GM18505 (cell line): ENCODE results near the gene SPATA31C2.
"Not testable (repeated sequence)": the region's sequence is repeated elsewhere in the genome, so short reads cannot be mapped to it uniquely, and the experiment has no call there.

Experiments used
- ATAC-seq: cut with Tn5 transposase; IDR thresholded peaks from one replicate; pipeline ENCODE4 v1.9.1; 2021; ENCODE audit not compliant: unreplicated experiment
- POLR2A ChIP-seq: IDR thresholded peaks from 4 replicates; pipeline ENCODE4 v1.6.1; 2011; ENCODE audit warnings: borderline replicate concordance; ENCODE audit not compliant: insufficient read depth, insufficient read length; ENCODE audit errors: extremely low read depth

The SPATA31C2 gene

DNA sequence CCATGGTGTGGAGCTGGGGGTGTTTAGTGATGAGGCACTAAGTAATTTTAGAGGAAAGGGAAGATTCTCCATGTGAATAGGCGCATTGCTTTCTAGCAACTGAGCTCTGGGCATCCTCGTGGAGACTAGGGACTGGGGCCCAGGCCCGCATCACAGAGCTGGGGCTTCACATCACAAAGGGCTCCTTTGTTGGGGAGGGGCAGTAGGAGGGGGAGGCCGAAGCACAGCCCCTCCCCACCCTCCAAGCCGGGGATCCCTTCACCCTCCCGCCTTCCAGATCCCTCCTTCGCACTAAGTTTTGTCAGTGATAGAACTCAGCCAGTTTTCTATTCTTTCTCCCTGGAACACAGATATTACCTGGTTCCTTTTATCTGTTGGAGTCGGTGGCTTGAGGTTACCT, at the start of gene SPATA31C2:
Gene SPATA31C2 (minus strand): TSS at position 101 of the 400 bp plus-strand sequence. CDS start 29 bp downstream, at position 72.
- not testable (repeated sequence) for ATAC-seq

DNA sequence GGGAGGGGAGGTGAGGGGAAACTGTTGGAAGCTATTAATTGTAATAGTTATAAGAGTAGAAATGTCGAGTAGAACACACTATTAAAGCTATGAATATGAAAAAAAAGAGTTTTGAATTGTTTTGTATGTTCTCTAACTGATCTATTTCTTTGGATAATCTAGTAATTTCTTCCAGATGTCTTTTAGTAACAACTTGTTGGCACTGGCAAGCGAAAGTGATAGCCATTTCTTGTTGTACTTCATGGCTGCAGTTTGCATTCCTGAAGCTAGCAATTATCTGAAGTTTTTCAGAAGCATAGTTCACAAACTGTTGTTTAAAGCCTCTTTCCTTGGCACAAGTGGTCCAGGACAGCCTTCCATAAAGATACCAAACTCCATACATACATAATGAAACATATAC, 49.4 kb upstream of the SPATA31C2 start:
- no peak for ATAC-seq
- TF ChIP-seq POLR2A = no peak

DNA sequence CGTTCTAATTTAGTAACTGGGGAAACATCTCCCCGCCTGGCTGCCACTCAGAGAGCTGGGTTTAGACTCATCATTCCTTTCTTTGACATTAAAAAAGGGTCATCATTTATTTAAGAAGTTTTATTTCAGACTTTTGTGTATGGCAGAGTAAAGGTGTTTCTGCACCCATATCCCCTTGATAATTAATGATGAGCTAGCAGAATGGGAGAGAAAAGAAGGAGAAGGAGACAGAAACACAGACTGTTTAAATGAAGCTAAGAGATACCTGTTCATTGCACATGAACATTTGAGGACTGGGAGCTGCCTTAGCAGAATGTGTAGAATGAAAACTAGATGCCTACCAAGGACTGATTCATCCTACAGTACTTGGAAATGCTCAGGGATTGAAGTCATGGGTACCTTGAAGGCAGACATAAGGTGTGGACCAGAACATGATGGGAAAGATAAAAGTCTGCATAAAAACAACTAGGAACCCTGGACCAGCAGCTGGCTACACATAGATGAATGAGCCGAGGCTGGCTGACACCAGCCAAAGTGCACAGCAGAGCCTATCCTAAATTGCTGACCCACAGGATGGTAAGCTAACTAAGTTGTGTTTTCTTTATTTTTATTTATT, 48.3 kb upstream of the SPATA31C2 start:
- ATAC-seq = no peak
- no peak for TF ChIP-seq POLR2A

DNA sequence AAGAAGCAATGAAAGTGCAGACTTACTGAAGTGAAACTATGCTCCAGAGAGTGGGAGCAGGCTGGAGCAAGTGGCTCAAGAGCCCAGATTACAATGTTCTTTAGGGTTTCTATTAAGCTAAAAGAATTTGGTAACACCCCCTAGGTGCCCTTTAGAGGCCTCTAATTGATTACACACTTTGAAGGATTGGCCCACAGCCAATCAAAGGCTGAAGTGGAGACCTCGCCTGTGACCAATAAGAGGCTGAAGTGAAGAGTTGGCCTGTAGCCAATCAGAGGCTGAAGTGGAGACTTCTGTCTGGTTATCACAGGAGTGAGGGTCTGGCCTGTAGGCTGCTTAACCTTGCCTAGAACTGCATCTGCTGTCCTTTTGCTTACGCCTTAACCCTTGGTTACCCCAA, 46.7 kb upstream of the SPATA31C2 start:
- ATAC-seq = no peak
- no peak for TF ChIP-seq POLR2A

DNA sequence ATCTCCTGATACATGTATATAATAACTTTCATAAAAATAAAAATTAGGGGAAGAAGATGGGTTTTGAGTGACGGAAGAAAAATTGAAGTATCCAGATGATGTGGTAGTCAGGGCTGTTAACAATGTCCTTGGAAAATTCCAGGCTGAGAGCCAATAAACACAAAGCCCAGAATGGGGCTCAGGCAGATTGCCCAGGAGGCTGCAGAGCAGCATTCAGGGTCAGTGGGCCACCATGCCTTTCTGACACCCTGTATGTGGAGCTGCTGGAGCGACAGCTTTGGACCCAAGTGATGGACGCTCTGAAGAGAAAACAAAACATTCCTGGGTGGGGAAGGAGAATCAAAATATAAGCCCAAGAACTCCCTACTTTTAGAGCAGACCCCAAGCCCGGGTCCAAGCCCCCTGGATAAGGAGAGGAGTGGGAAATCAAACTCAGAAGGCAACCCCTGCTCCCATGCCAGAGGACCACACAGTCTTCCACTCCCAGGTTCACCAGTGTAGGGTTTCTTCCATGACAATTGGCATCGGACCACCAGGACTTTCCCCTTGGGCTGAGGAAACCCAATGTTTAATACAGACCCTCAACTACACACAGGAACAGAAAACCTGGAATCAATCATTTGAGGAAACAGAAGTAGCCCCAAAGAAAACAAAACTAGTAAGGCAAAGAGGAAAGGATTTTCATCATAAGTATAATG, 45.7 kb upstream of the SPATA31C2 start:
- no peak for TF ChIP-seq POLR2A
- no peak for ATAC-seq

DNA sequence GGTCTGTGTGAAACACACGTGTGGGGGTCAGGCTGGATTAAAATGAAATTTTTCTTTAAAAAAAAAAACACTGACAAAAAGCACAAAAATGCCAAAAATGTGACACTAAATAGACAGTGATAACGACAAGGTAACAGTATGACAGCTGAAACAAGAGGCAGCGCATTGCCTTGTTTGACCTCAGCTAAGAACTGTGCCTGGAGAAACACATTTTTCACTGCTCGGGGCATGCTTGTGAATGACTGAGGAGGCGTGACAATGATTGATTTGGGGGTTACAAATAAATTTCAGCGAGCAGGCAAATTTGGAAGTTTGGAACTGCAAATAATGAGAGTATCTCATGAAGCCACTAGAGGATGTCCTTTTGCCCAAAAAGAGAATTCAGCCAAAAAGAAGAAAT, 44.2 kb upstream of the SPATA31C2 start:
- no peak for ATAC-seq
- no peak for TF ChIP-seq POLR2A

DNA sequence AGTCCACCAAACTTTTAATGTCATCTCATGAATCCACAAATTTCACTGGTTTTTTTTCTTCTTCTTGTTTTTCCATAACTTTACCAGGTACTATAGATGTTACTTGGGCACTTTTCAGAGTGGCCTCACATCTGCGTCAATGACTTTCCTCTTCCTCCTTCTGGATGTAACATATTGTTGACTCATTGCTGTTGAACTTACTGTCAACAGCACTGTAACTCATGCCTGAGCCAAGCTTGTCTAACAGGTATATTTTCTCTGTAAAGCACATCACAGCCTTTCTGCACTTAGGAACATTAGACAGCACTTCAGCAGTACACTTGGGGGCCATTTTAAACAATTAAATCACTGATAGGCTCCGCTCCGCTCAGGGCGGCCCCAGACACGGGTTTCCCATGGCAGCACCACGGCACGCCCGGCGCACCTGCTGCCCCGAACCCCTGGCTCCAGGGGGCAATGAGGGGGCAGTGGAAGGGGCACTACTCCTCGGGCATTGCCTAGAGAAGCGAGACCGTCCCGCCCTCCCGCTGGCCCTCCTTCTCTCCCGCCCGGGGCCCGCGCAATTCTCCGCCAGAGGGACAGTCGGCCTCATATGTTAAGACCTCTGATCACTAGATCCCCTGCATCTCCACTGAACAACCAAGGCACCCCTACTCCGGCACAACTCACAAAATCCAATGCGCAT, 41.9 kb upstream of the SPATA31C2 start:
- ATAC-seq = no peak

DNA sequence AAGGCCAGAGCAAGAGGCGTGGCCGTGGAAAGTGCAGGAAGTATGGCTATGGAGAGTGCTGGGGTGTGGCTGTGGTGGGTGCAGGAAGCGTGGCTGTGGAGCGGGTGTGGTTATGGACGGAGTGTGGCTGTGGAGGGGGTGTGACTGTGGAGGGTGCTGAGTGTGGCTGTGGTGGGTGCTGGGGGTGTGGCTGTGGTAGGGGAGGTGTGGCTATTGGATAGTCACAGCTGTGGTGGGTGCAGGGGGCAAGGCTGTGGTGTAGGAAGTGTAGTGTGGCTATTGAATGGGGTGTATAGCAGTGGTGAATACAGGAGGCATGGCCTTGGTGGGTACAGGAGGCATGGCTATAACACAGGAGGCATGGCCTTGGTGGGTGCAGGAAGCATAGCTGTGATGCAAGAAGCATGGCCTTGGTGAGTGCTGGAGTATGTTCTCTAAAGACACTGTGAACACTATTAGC, 40.8 kb upstream of the SPATA31C2 start:
- TF ChIP-seq POLR2A = no peak
- ATAC-seq = no peak

More for the DNA sequence above, 41.9 kb upstream of the SPATA31C2 start:
- no peak for TF ChIP-seq POLR2A

DNA sequence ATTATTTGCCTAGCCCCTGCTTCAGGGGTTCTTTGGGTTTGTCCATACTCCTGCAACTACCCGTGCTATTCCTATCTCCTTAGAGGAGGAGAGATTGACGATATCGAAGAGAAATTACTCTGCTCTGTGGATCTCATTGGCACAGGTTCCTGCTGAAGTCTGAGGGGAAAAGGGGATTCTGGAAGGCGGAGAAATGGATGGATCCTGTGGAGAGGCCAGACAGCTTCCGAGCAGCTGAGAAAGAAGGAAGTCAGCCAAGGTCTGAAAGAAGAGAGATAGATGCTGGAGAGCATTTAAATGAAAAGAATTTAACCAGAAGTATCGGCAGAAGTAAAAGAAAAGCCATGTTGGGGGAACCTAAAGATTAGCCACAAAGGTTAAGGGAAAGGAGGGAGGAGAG, 40.4 kb upstream of the SPATA31C2 start:
- no peak for ATAC-seq
- TF ChIP-seq POLR2A = no peak

DNA sequence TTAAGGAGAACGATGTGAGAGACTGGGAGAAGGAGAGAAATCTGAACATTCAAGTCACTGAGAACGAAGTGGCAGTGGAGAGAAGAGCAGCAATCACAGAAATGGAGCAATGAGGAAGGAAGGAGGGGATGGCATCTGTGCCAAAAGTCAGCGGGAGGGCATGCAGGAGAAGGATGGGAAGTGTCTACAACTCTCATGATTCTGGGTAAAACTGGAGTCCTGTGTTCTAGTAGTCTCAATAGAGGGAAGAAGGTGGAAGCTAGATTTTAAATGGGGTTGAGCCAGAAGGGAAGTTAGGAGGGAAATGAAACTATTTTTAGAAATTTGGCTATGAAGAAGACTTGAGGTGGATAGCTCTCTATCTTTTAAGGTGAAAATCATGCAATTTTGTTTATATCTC, 39.1 kb upstream of the SPATA31C2 start:
- TF ChIP-seq POLR2A = no peak
- no peak for ATAC-seq

DNA sequence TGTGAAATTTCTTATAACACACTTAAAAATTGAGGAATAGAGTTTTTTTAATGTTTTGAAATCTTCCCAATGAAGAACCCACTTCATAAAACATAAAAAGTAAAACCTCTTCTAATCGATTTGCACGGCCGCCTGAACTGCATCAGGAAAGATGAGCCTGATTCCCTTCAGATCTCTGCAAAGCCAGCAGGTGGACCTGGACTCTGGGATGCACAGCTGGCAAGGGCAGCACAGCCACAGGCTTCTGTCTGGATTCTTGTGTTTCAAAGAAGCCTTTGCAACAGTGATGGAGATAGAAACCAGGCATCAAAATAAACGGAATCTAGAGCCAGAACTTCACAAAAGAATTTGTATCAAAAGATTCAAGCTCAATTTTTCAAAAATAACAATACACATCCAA, 36.0 kb upstream of the SPATA31C2 start:
- ATAC-seq = no peak
- no peak for TF ChIP-seq POLR2A

DNA sequence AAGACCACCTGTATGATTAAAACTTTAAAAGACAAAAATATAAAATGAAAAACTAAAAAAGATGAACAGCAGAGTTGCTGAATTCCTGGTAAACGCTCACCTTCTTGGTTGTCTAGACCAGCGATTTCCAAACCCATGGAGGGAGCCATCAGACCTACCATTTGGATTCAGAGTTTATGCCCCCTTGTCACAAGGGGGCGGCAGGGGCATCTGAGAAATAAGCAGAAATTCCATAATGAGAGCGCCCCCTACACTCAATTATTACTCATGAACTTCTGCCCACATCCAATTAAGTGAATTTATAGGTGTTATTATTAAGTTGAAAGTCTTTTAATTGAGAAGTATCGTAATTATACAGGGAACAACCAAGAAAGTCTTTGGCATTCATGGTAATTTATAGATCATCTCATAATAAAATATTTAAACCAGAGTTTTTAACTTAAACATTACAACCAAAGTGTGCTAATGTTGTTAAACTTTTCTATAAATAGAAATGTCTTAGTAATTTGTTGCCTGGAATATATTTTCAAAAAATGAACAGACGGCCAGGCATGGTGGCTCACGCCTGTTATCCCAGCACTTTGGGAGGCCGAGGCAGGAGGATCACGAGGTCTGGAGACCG, 35.2 kb upstream of the SPATA31C2 start:
- no peak for ATAC-seq
- TF ChIP-seq POLR2A = no peak

DNA sequence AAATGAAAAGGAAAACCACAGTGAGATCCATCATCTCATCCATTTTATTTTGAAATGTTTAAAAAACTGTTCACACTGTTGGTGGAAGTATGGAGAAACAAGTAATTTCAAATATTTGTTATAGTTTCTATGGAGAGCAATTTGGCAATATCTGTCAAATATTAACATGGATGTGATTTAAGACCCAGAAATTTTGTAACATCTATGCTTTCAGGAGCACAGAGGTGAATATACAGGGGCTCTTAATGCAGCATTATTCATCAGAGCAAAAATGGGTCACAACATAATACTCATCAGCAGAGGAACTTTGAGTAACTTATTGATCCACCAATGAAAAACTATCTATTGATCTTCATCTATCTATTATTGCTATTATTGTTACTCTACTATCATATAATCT, 31.4 kb upstream of the SPATA31C2 start:
- ATAC-seq = no peak

More for the DNA sequence above, 31.4 kb upstream of the SPATA31C2 start:
- TF ChIP-seq POLR2A = no peak
